ENCODE data around the gene GPX1. TPM values are rescaled to one million over a fixed set of nuclear protein-coding genes. Genes with fewer than 3 reads are reported as not detected.

The GPX1 gene
- total RNA-seq, 4 donors from 2014 or later = 217 to 359 (median 310) TPM

GRCh38 chr3:49377483-49377882 is 19.3 kb upstream of the GPX1 start:
- TF ChIP-seq CTCF (IDR thresholded peaks at IDR 0.05) = no peak
- TF ChIP-seq EP300 (IDR thresholded peaks at IDR 0.05) = no peak
- TF ChIP-seq POLR2A (IDR thresholded peaks at IDR 0.05) = no peak
- Histone ChIP-seq H3K4me1 (peaks cover 0 to 57% (median 5%) of the 10 kb centered on the region in 4 donors), H3K9me3 (no peaks in the 10 kb centered on the region), H3K27ac (peak overlapping the region in 1 of 4 donors; percentile 25), H3K36me3 (peaks cover 0 to 35% (median 10%) of the 10 kb centered on the region in 3 donors), H3K4me3 (no peak overlapping the region), H3K27me3 (no peaks in the 10 kb centered on the region)
- WGBS, 2 donors = 92 to 100% methylated on average over 1 of the region's 1 CpG
- DNase-seq (ENCODE audit: low spot score in 2 of 2) = no peak

- Histone ChIP-seq H3K27me3 (no peaks in the 10 kb centered on the region), H3K27ac (no peak overlapping the region), H3K4me1 (peaks cover 0 to 21% (median 0%) of the 10 kb centered on the region in 4 donors), H3K9me3 (no peaks in the 10 kb centered on the region), H3K4me3 (no peak overlapping the region), H3K36me3 (peaks cover 0 to 90% (median 10%) of the 10 kb centered on the region in 3 donors)
- no peak for TF ChIP-seq POLR2A (IDR thresholded peaks at IDR 0.05)
- no peak for TF ChIP-seq CTCF (IDR thresholded peaks at IDR 0.05)
- TF ChIP-seq EP300 (IDR thresholded peaks at IDR 0.05) = no peak
- no peak for DNase-seq (ENCODE audit: low spot score in 2 of 2)
These were observed 13.8 kb upstream of the GPX1 start for GRCh38 chr3:49371946-49372345.

- Histone ChIP-seq H3K9me3 (no peaks in the 10 kb centered on the region), H3K27me3 (no peaks in the 10 kb centered on the region), H3K4me3 (no peak overlapping the region), H3K27ac (no peak overlapping the region), H3K36me3 (peaks cover 0 to 99% (median 14%) of the 10 kb centered on the region in 3 donors), H3K4me1 (peaks cover 0 to 18% (median 0%) of the 10 kb centered on the region in 4 donors)
- 78 to 83% methylated on average over 6 of the region's 6 CpGs for WGBS, 2 donors
- DNase-seq (ENCODE audit: low spot score in 2 of 2) = no peak
- TF ChIP-seq CTCF (IDR thresholded peaks at IDR 0.05) = no peak
- TF ChIP-seq POLR2A (IDR thresholded peaks at IDR 0.05) = no peak
- no peak for TF ChIP-seq EP300 (IDR thresholded peaks at IDR 0.05)
These were observed 12.6 kb upstream of the GPX1 start for GRCh38 chr3:49370585-49371290.

- Histone ChIP-seq H3K9me3 (no peaks in the 10 kb centered on the region), H3K4me3 (no peak overlapping the region), H3K27me3 (no peaks in the 10 kb centered on the region), H3K36me3 (peaks cover 0 to 86% (median 31%) of the 10 kb centered on the region in 3 donors), H3K27ac (no peak overlapping the region), H3K4me1 (peaks cover 0 to 28% (median 6%) of the 10 kb centered on the region in 4 donors)
- no peak for TF ChIP-seq POLR2A (IDR thresholded peaks at IDR 0.05)
- TF ChIP-seq EP300 (IDR thresholded peaks at IDR 0.05) = no peak
- no peak for TF ChIP-seq CTCF (IDR thresholded peaks at IDR 0.05)
- no peak for DNase-seq (ENCODE audit: low spot score in 2 of 2)
- WGBS, 2 donors = 74 to 88% methylated on average over 3 of the region's 3 CpGs
These were observed 4.4 kb upstream of the GPX1 start for GRCh38 chr3:49362561-49362960.

GRCh38 chr3:49359623-49360022 is 1.5 kb upstream of the GPX1 start:
- whole genome bisulfite sequencing, 2 donors = 85 to 91% methylated on average over 2 of the region's 2 CpGs
- TF ChIP-seq POLR2A (IDR thresholded peaks at IDR 0.05) (no peak), CTCF (IDR thresholded peaks at IDR 0.05) (no peak), EP300 (IDR thresholded peaks at IDR 0.05) (no peak)
- Histone ChIP-seq H3K27me3 (no peaks in the 10 kb centered on the region), H3K4me1 (peaks cover 0 to 56% (median 17%) of the 10 kb centered on the region in 4 donors), H3K27ac (peak overlapping the region in 2 of 4 donors; percentile 82 to 91), H3K36me3 (peaks cover 0 to 83% (median 24%) of the 10 kb centered on the region in 3 donors), H3K4me3 (no peak overlapping the region), H3K9me3 (no peaks in the 10 kb centered on the region)
- no peak for DNase-seq (ENCODE audit: low spot score in 2 of 2)

All from tibial nerve (tissue), 4 donors.